ENCODE results near the gene C4orf50.

C4orf50 gene

GRCh38 chr4:5921101-5921980 lies 96.9 kb downstream of the C4orf50 start:
- in situ Hi-C loops (cut with HindIII; ENCODE audit: low pct_unique_long_range_greater_than_20kb, low sequenced_read_pairs) = no loop called here
- TF ChIP-seq JUND (IDR thresholded peaks at IDR 0.05; ENCODE audit: low read depth) = no peak
- no peak for DNase-seq (ENCODE audit: low read depth in 1 of 2, low spot score in 1 of 2)

- no peak for TF ChIP-seq JUND (IDR thresholded peaks at IDR 0.05; ENCODE audit: low read depth)
Observed at GRCh38 chr4:5919571-5919970, 98.7 kb downstream of the C4orf50 start.

GRCh38 chr4:5919044-5919443 lies 99.2 kb downstream of the C4orf50 start:
- no peak for DNase-seq (ENCODE audit: low read depth in 1 of 2, low spot score in 1 of 2)
- TF ChIP-seq JUND (IDR thresholded peaks at IDR 0.05; ENCODE audit: low read depth) = no peak
- in situ Hi-C loops (cut with HindIII; ENCODE audit: low pct_unique_long_range_greater_than_20kb, low sequenced_read_pairs) = no loop called here

More at GRCh38 chr4:5919571-5919970, 98.7 kb downstream of the C4orf50 start:
- in situ Hi-C loops (cut with HindIII; ENCODE audit: low pct_unique_long_range_greater_than_20kb, low sequenced_read_pairs) = no loop called here
- no peak for DNase-seq (ENCODE audit: low read depth in 1 of 2, low spot score in 1 of 2)

GRCh38 chr4:5918331-5918985 lies 99.8 kb downstream of the C4orf50 start:
- in situ Hi-C loops (cut with HindIII; ENCODE audit: low pct_unique_long_range_greater_than_20kb, low sequenced_read_pairs) = no loop called here
- DNase-seq (ENCODE audit: low read depth in 1 of 2, low spot score in 1 of 2) = no peak
- TF ChIP-seq JUND (IDR thresholded peaks at IDR 0.05; ENCODE audit: low read depth) = no peak

GRCh38 chr4:5917672-5918071 lies 100.6 kb downstream of the C4orf50 start:
- no peak for DNase-seq (ENCODE audit: low read depth in 1 of 2, low spot score in 1 of 2)
- TF ChIP-seq JUND (IDR thresholded peaks at IDR 0.05; ENCODE audit: low read depth) = no peak
- in situ Hi-C loops (cut with HindIII; ENCODE audit: low pct_unique_long_range_greater_than_20kb, low sequenced_read_pairs) = no loop called here

- in situ Hi-C loops (cut with HindIII; ENCODE audit: low pct_unique_long_range_greater_than_20kb, low sequenced_read_pairs) = no loop called here
- no peak for DNase-seq (ENCODE audit: low read depth in 1 of 2, low spot score in 1 of 2)
- no peak for TF ChIP-seq JUND (IDR thresholded peaks at IDR 0.05; ENCODE audit: low read depth)
Observed at GRCh38 chr4:5916229-5916628, 102.0 kb downstream of the C4orf50 start.

GRCh38 chr4:5913454-5913853 lies 104.8 kb downstream of the C4orf50 start:
- no peak for TF ChIP-seq JUND (IDR thresholded peaks at IDR 0.05; ENCODE audit: low read depth)
- DNase-seq (ENCODE audit: low read depth in 1 of 2, low spot score in 1 of 2) = no peak
- in situ Hi-C loops (cut with HindIII; ENCODE audit: low pct_unique_long_range_greater_than_20kb, low sequenced_read_pairs) = no loop called here

- DNase-seq (ENCODE audit: low read depth in 1 of 2, low spot score in 1 of 2) = no peak
- in situ Hi-C loops (cut with HindIII; ENCODE audit: low pct_unique_long_range_greater_than_20kb, low sequenced_read_pairs) = no loop called here
- TF ChIP-seq JUND (IDR thresholded peaks at IDR 0.05; ENCODE audit: low read depth) = no peak
Observed at GRCh38 chr4:5912614-5913019, 105.6 kb downstream of the C4orf50 start.

GRCh38 chr4:5908876-5909427 lies 109.3 kb downstream of the C4orf50 start:
- TF ChIP-seq JUND (IDR thresholded peaks at IDR 0.05; ENCODE audit: low read depth) = no peak
- peak in 1 of 2 experiments; percentile 20 for DNase-seq (ENCODE audit: low read depth in 1 of 2, low spot score in 1 of 2)
- in situ Hi-C loops (cut with HindIII; ENCODE audit: low pct_unique_long_range_greater_than_20kb, low sequenced_read_pairs) = no loop called here

- DNase-seq (ENCODE audit: low read depth in 1 of 2, low spot score in 1 of 2) = no peak
- TF ChIP-seq JUND (IDR thresholded peaks at IDR 0.05; ENCODE audit: low read depth) = no peak
- in situ Hi-C loops (cut with HindIII; ENCODE audit: low pct_unique_long_range_greater_than_20kb, low sequenced_read_pairs) = no loop called here
Observed at GRCh38 chr4:5906191-5906590, 112.0 kb downstream of the C4orf50 start.

GRCh38 chr4:5905714-5906113 lies 112.5 kb downstream of the C4orf50 start:
- in situ Hi-C loops (cut with HindIII; ENCODE audit: low pct_unique_long_range_greater_than_20kb, low sequenced_read_pairs) = no loop called here
- TF ChIP-seq JUND (IDR thresholded peaks at IDR 0.05; ENCODE audit: low read depth) = no peak
- no peak for DNase-seq (ENCODE audit: low read depth in 1 of 2, low spot score in 1 of 2)

GRCh38 chr4:5900844-5901243 lies 117.4 kb downstream of the C4orf50 start:
- in situ Hi-C loops (cut with HindIII; ENCODE audit: low pct_unique_long_range_greater_than_20kb, low sequenced_read_pairs) = no loop called here
- TF ChIP-seq JUND (IDR thresholded peaks at IDR 0.05; ENCODE audit: low read depth) = no peak
- DNase-seq (ENCODE audit: low read depth in 1 of 2, low spot score in 1 of 2) = no peak

- no peak for DNase-seq (ENCODE audit: low read depth in 1 of 2, low spot score in 1 of 2)
- in situ Hi-C loops (cut with HindIII; ENCODE audit: low pct_unique_long_range_greater_than_20kb, low sequenced_read_pairs) = no loop called here
- no peak for TF ChIP-seq JUND (IDR thresholded peaks at IDR 0.05; ENCODE audit: low read depth)
Observed at GRCh38 chr4:5899881-5900280, 118.3 kb downstream of the C4orf50 start.
